IPS-20b (cell line): ENCODE data around the gene NFIA.

Experiments used
- H3K27ac ChIP-seq: one replicate; pipeline ENCODE4 v1.5.1; 2013; ENCODE audit warnings: low read length
- H3K27me3 ChIP-seq: 2 replicates; pipeline ENCODE4 v1.6.1; 2013; ENCODE audit warnings: mild to moderate bottlenecking, low read length, inconsistent platforms; ENCODE audit not compliant: insufficient read depth
- H3K36me3 ChIP-seq: 2 replicates; pipeline ENCODE4 v1.6.1; 2013; ENCODE audit warnings: low read depth, mild to moderate bottlenecking, inconsistent platforms, low read length, moderate library complexity; ENCODE audit not compliant: insufficient read depth
- H3K4me1 ChIP-seq: 2 replicates; pipeline ENCODE4 v1.6.1; 2013; ENCODE audit warnings: mild to moderate bottlenecking, control low read depth, inconsistent platforms, low read length, moderate library complexity; ENCODE audit not compliant: insufficient read depth
- H3K4me3 ChIP-seq: 2 replicates; pipeline ENCODE4 v1.5.1; 2013; ENCODE audit warnings: mild to moderate bottlenecking, low read length, inconsistent platforms
- H3K9ac ChIP-seq: 2 replicates; pipeline ENCODE4 v1.6.1; 2013; ENCODE audit warnings: low read depth, mild to moderate bottlenecking, inconsistent platforms, low read length, moderate library complexity
- H3K9me3 ChIP-seq: 2 replicates; pipeline ENCODE4 v1.6.1; 2013; ENCODE audit warnings: mild to moderate bottlenecking, low read depth, low read length, inconsistent platforms; ENCODE audit not compliant: insufficient read depth

NFIA gene

DNA sequence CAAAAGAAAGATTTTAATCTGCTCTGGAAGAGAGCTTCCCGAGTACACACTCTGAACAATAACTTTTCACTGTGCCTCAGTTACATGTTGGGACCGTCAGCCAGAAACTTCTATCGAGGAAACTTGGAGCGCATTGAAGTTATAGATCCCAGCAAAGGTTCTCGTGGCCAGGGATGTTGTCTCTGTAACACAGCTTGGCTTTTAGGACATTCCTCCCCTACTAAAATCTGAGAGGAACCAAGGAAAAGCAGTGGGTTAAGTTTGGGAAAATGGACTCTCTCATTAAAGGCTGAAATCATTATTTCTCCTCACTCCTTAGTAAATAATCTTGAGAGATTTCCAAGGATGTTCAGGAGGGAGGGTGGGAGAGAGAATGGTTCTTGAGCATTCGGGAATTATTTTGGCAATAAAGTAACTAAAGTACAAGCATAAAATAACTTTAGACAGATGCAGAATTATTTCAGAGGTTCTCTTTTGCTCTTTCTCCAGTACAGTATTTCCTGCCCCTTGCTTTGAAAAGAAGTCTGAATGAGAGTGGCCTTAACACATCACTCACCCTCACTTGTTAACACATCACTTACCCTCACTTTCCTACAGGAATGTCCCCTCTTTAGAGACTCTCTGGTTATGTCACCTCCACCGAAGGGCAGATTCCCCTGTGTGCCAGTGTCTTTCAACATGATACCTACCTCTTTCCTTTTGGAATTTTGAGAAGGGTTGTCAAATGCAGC lies 1.8 kb upstream of the NFIA start:
- peaks cover 32% of the 10 kb centered on the region for H3K4me1 ChIP-seq
- peak overlapping the region; percentile 58 for H3K4me3 ChIP-seq
- H3K36me3 ChIP-seq = no peaks in the 10 kb centered on the region
- H3K27me3 ChIP-seq = peaks cover 89% of the 10 kb centered on the region
- no peaks in the 10 kb centered on the region for H3K9me3 ChIP-seq
- H3K27ac ChIP-seq = no peak overlapping the region
- H3K9ac ChIP-seq = no peak overlapping the region

DNA sequence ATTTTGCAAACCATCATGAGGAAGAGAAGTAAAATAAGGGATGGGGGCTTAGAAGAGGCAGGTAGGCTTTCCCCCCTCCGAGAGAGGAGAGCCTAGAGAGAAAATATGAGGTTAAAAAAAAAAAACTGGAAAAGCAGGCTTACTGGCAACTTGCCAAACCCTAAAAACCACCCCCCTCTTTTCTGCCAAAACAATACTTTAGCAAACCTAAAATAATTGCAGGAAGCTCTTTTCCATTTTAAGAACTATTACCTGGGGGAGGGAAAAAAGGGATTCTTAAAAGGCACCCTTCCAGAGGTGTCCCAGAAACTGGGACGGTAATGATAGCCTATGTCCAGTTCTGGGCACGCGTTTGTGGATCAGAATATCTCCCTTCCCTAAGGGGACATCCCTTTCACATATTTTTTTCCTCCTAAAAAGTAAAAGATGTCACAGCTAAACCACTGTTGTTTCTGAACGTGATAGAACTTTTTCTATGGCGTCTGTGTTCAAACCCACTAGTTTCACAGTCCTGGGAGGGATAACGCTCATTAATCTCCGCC lies 1.1 kb upstream of the NFIA start:
- Histone ChIP-seq H3K9ac (no peak overlapping the region; the same call in 1 of the 2 replicates), H3K27ac (no peak overlapping the region), H3K4me1 (peaks cover 31% of the 10 kb centered on the region), H3K9me3 (no peaks in the 10 kb centered on the region), H3K27me3 (peaks cover 89% of the 10 kb centered on the region), H3K36me3 (no peaks in the 10 kb centered on the region), H3K4me3 (peak overlapping the region; percentile 70)

DNA sequence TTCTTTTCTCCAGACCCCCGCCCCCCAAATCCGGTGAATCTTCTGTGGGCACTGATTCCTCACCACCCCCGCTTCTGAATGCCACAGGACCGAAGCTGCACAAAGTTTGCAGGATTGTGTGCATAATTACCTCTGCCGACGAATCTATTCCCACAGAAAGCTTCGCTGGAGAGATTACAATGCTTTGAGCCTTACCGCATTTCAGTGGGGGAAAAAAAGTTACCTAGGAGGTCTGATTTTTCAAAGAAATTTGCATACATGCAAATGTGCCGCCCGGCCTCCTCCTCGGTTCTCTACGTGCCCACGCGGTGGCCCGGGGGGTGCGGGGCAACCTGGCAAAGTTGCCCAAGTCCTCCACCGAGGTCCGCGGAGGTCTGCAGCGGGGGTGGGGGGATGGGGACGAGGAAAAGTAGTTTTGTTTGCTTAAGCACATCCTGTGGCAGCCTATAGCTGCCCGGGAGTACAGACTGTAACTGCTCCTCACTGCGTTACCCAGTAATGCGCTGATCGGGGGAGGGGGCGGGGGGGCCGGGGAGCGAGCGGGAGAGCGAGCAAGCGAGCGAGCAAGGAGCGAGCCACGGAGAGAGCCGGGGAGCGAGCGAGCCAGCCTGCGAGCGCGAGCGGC lies 563 bp upstream of the NFIA start:
- Histone ChIP-seq H3K9me3 (no peaks in the 10 kb centered on the region), H3K27ac (no peak overlapping the region), H3K9ac (no peak overlapping the region; the same call in 1 of the 2 replicates)

GRCh38 chr1:61083013-61083806 lies 849 bp downstream of the NFIA start:
- Histone ChIP-seq H3K9me3 (no peaks in the 10 kb centered on the region), H3K4me3 (peak overlapping the region; percentile 66), H3K4me1 (peaks cover 28% of the 10 kb centered on the region), H3K36me3 (no peaks in the 10 kb centered on the region), H3K9ac (no peak overlapping the region), H3K27me3 (peaks cover 96% of the 10 kb centered on the region), H3K27ac (no peak overlapping the region)

More for the DNA sequence above, 563 bp upstream of the NFIA start:
- Histone ChIP-seq H3K4me1 (peaks cover 29% of the 10 kb centered on the region), H3K27me3 (peaks cover 90% of the 10 kb centered on the region), H3K36me3 (no peaks in the 10 kb centered on the region), H3K4me3 (peak overlapping the region; percentile 70)

DNA sequence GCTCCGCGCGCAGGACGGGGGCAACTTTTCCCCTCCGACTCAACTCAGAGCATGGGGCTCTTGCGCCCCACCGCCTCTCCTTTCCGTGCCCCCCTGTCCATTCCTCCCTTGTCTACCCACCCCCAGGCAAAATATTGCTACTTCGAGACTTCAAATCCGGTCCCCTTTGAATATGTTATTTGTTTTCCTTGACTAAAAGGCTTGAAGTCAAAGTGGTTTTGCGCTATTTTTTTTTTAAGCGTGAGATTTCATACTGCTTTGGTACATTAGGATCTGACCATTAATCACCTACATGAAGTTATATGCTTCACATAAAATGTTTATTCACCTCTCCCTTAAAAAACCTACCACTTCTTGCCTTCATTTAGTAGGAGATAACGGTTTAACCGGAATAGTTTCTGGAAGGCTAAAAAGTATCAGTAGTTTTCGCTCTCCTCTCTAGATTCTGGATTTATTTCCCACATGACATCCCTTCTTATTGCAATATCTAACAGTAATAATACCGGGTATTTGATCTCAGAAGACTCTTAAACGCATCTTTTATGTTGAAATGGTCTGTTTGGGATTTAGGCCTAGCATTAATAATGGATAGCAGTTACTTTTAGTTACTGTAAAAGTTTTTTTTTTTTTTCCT lies 1.6 kb downstream of the NFIA start:
- no peaks in the 10 kb centered on the region for H3K36me3 ChIP-seq
- no peaks in the 10 kb centered on the region for H3K9me3 ChIP-seq
- H3K27ac ChIP-seq = no peak overlapping the region
- H3K27me3 ChIP-seq = peaks cover 96% of the 10 kb centered on the region
- no peak overlapping the region for H3K9ac ChIP-seq
- peaks cover 21% of the 10 kb centered on the region for H3K4me1 ChIP-seq
- peak overlapping the region; percentile 66 for H3K4me3 ChIP-seq

DNA sequence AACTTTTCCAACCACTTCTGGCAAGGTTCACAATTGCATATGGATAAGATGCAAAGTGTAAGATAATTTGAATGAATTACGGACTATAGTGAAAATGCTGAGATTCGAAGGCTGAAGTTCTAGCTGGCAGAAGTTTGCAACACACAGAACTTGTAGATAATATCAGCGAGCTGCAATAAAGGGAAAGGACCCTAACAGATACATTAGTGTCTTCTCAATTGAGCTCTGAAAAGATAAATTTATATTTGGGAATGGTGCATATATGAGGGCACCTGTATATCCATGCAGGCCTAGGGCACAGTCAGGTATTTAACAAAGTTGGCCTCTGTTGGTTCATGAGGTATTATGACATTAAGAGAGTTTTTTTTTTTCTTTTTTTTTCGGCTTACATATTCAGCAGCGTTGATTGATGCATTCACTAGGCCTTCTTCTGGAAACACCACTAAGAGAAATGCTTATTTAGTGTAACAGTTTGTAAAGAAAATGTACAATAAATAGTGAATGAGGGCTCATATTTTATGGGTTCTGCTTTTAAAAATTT lies 2.2 kb downstream of the NFIA start:
- Histone ChIP-seq H3K4me1 (peaks cover 18% of the 10 kb centered on the region), H3K27me3 (peaks cover 95% of the 10 kb centered on the region), H3K9ac (no peak overlapping the region), H3K36me3 (no peaks in the 10 kb centered on the region), H3K9me3 (no peaks in the 10 kb centered on the region), H3K27ac (no peak overlapping the region), H3K4me3 (no peak overlapping the region)

DNA sequence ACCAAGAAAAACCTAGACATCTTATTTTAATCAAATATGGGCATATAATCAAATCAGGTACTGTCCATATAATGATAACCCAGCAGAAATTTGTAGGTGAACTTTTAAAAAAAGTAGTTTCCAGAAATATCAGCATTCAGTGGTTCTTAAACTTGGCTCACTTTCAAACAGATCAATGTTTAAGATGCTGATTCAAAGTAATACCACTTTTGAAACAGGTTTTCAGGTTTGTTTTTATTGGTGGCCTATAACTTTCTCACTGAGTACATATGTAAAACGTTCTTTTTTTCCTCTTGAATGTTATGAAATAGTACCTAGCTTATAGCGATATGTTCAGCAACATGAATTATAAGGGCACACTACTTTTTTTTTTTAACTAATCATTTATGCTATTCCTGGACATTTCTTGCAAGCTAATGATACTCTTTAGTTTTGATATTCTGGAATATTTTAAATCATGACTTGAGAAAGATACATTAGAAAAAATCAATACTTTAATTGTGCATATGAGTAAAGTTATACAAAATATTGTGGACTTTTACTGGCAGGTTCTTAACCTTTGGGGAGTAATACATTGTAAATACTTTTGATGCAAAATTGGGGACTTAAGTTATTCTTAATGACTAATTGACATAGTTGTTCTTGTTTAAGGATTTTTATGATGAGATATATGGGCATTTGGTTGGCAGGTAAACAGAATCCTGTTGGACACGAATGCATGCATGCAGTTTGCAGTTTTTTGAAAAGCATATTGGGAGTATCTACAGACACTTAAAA lies 3.0 kb downstream of the NFIA start:
- no peak overlapping the region for H3K9ac ChIP-seq
- H3K27ac ChIP-seq = no peak overlapping the region
- H3K4me3 ChIP-seq = no peak overlapping the region
- H3K27me3 ChIP-seq = peaks cover 89% of the 10 kb centered on the region
- H3K36me3 ChIP-seq = no peaks in the 10 kb centered on the region
- H3K9me3 ChIP-seq = no peaks in the 10 kb centered on the region
- peaks cover 13% of the 10 kb centered on the region for H3K4me1 ChIP-seq

- peaks cover 89% of the 10 kb centered on the region for H3K27me3 ChIP-seq
- no peak overlapping the region for H3K27ac ChIP-seq
- H3K4me3 ChIP-seq = no peak overlapping the region
- no peaks in the 10 kb centered on the region for H3K36me3 ChIP-seq
- H3K9ac ChIP-seq = no peak overlapping the region
- peaks cover 6% of the 10 kb centered on the region for H3K4me1 ChIP-seq
- no peaks in the 10 kb centered on the region for H3K9me3 ChIP-seq
Measured at GRCh38 chr1:61085983-61086644, 3.8 kb downstream of the NFIA start.

DNA sequence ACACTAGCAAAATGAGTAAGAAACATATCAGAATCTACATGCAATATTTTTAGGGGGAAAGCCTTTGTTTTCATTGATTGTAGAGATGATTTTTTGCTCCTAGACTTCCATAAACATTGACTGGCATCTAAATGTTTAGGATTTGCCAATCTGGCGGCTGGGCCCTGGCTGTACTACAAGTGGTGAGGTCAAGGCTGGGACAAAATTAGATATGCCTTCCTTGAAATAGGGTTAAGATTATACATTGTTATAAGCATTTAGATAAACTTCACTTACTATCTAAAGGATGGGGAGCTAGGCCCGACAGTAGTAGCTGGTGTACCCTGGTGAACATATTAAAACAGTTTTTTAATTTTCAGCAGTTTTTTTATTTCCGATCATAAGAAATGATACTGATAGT lies 5.2 kb downstream of the NFIA start:
- Histone ChIP-seq H3K4me1 (no peaks in the 10 kb centered on the region), H3K27ac (no peak overlapping the region), H3K9me3 (no peaks in the 10 kb centered on the region), H3K36me3 (no peaks in the 10 kb centered on the region), H3K27me3 (peaks cover 90% of the 10 kb centered on the region), H3K9ac (no peak overlapping the region), H3K4me3 (no peak overlapping the region)

- no peak overlapping the region for H3K27ac ChIP-seq
Measured at GRCh38 chr1:61088163-61088974, 6.0 kb downstream of the NFIA start.

More at GRCh38 chr1:61088163-61088974, 6.0 kb downstream of the NFIA start:
- H3K4me3 ChIP-seq = no peak overlapping the region
- H3K4me1 ChIP-seq = no peaks in the 10 kb centered on the region
- H3K9ac ChIP-seq = no peak overlapping the region
- no peaks in the 10 kb centered on the region for H3K36me3 ChIP-seq
- H3K9me3 ChIP-seq = no peaks in the 10 kb centered on the region
- H3K27me3 ChIP-seq = peaks cover 84% of the 10 kb centered on the region
